Measurements from ENCODE around the gene EIF5A.
"Not testable (repeated sequence)": the region's sequence is repeated elsewhere in the genome, so short reads cannot be mapped to it uniquely, and the experiment has no call there.

Gene EIF5A

GRCh38 chr17:7330638-7331015 is 23.2 kb downstream of the EIF5A start:
- DNase-seq (ENCODE audit: low read depth) = no peak

GRCh38 chr17:7332111-7332510 is 24.7 kb downstream of the EIF5A start:
- DNase-seq (ENCODE audit: low read depth) = no peak

DNA sequence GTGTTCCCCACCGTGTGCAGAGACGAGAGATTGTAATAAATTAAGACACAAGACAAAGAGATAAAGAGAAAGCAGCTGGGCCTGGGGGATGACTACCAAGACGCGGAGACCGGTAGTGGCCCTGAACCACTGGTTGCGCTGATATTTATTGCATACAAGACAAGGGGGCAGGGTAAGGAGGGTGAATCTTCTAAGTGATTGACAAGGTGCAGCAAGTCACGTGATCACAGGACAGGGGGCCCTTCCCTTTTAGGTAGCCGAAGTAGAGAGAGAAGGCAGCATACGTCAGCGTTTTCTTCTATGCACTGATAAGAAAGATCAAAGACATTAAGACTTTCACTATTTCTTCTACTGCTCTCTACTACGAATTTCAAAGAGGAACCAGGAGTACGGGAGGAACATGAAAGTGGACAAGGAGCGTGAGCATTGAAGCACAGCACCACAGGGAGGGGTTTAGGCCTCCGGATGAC is 25.2 kb downstream of the EIF5A start:
- not testable (repeated sequence) for DNase-seq (ENCODE audit: low read depth)

- DNase-seq (ENCODE audit: low read depth) = no peak
Measured at GRCh38 chr17:7334938-7335538, 27.6 kb downstream of the EIF5A start.

GRCh38 chr17:7335765-7336164 is 28.3 kb downstream of the EIF5A start:
- DNase-seq (ENCODE audit: low read depth) = not testable (repeated sequence)

- DNase-seq (ENCODE audit: low read depth) = no peak
Measured at GRCh38 chr17:7336240-7337175, 29.1 kb downstream of the EIF5A start, which contains the start of gene ACAP1. TSS of gene ACAP1 (plus strand) at chr17:7336529. CDS start at chr17:7336735, 206 bp downstream.

DNA sequence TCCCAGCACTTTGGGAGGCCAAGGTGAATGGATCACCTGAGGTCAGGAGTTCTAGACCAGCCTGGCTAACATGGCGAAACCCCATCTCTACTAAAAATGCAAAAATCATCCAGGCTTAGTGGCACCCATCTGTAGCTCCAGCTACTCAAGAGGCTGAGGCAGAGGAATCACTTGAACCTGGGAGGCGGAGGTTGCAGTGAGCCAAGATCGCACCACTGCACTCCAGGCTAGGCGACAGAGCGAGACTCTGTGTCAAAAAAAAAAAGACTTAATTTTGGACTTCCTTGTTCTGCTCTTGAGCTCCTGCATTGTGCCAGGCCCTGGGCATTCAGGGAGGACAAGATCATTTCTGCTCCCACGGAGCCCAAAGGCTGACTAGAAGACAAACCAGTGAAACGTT is 30.2 kb downstream of the EIF5A start:
- not testable (repeated sequence) for DNase-seq (ENCODE audit: low read depth)

GRCh38 chr17:7340179-7340578 is 32.8 kb downstream of the EIF5A start:
- DNase-seq (ENCODE audit: low read depth) = no peak

GRCh38 chr17:7341842-7342241 is 34.4 kb downstream of the EIF5A start:
- no peak for DNase-seq (ENCODE audit: low read depth)

GRCh38 chr17:7343250-7343649 is 35.8 kb downstream of the EIF5A start:
- no peak for DNase-seq (ENCODE audit: low read depth)

- DNase-seq (ENCODE audit: low read depth) = no peak
Measured at GRCh38 chr17:7346761-7347614, 39.6 kb downstream of the EIF5A start.

- DNase-seq (ENCODE audit: low read depth) = no peak
Measured at GRCh38 chr17:7347630-7348477, 40.4 kb downstream of the EIF5A start.

DNA sequence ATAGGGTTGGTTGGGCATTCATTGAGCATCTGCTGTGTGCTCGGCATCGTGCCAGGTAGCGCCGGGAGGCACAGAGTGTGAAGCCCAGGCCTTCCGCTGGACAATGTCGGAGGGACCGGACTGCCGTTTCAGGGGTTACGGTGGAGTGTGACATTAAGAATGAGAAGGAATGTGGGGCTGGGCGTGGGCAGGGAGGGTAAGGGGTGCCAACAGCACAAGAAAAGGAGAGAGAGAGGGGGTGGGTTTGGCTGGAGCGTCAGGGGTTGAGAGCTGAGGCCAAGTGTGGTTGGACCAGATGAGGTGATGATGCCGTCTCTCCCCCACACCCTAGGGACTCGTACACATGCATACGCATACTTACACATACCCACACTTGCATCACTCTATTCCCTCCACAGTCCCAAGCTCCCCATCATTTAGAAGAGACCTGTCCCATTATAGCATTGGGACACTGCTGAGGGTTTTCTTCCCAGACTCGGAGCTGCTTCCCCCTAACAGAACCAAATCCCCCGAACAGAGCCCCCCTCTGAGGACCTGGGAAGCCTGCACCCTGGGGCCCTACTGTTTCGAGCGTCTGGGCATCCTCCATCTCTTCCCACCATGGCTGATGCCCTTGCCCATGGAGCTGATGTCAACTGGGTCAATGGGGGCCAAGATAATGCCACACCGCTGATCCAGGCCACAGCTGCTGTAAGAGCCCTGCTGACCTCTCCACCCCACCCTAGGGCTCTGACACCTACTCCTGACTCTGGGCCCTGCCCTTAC is 41.2 kb downstream of the EIF5A start:
- peak; percentile 53 for DNase-seq (ENCODE audit: low read depth)

- peak; percentile 93 for DNase-seq (ENCODE audit: low read depth)
Measured at GRCh38 chr17:7351665-7352502, 44.5 kb downstream of the EIF5A start, which contains the start of gene KCTD11. TSS of gene KCTD11 (plus strand) at chr17:7352162.

- no peak for DNase-seq (ENCODE audit: low read depth)
Measured at GRCh38 chr17:7352503-7352889, 45.1 kb downstream of the EIF5A start.

DNA sequence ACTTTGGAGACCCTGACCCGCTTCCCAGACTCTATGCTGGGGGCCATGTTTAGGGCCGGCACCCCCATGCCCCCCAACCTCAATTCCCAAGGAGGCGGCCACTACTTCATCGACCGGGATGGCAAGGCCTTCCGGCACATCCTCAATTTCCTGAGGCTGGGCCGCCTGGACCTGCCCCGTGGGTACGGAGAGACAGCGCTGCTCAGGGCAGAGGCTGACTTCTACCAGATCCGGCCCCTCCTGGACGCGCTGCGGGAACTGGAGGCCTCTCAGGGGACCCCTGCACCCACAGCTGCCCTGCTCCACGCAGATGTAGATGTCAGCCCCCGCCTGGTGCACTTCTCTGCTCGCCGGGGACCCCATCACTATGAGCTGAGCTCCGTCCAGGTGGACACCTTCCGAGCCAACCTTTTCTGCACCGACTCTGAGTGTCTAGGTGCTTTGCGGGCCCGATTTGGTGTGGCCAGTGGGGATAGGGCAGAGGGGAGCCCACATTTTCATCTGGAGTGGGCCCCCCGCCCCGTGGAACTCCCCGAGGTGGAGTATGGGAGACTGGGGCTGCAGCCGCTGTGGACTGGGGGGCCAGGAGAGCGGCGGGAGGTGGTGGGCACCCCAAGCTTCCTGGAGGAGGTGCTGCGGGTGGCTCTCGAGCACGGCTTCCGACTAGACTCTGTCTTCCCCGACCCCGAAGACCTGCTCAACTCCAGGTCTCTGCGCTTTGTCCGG is 45.6 kb downstream of the EIF5A start:
- DNase-seq (ENCODE audit: low read depth) = no peak

DNA sequence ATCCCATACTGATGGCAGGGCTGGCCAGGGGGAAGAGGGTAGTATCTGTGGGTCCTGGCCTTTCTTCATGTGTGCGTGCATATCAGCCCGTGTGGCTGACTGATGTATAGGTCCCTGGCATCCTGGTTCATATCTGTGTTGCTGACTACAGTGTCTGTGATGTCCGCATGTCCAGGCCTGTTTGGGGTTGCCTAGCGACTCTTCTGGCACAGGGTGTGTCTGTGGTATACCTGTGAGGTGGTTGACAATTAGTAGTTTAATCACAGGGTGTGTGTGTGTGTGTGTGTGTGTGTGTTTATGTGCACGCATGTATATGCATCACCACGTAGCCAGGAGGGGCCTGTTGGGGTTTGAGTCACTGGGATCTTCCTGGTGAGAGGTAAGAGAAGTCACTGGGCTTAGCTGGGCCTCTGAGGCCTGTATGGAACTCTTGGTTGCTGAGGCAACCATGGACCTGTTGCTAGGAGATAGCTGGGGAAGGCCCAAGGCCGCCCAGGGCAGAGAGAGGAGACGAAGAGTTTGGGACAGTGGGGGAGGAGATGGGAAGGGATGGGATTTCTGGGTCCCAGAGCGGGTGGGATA is 46.9 kb downstream of the EIF5A start:
- peak; percentile 32 for DNase-seq (ENCODE audit: low read depth)

- peak; percentile 51 for DNase-seq (ENCODE audit: low read depth)
Measured at GRCh38 chr17:7355053-7355452, 47.6 kb downstream of the EIF5A start, which contains the start of gene TMEM95. TSS of gene TMEM95 (plus strand) at chr17:7355156. CDS start at chr17:7355205, 49 bp downstream.
